Epithelial cell of esophagus (primary cell): ENCODE measurements around the gene DGKH.

Source experiments
- DNase-seq: peaks from one replicate; pipeline ENCODE4 v3.0.0; 2010; ENCODE audit warnings: low read depth
- H3K4me3 ChIP-seq: 2 replicates; pipeline ENCODE4 v1.5.1; 2011; ENCODE audit warnings: mild to moderate bottlenecking, low read length, control low read depth
- TF ChIP-seq, protein P1 (sequence below): IDR thresholded peaks from 2 replicates; pipeline ENCODE4 v1.5.1; 2011; ENCODE audit warnings: low read depth, mild to moderate bottlenecking, low read length, control low read depth, inconsistent platforms; ENCODE audit not compliant: insufficient read depth; ENCODE audit errors: missing control alignments

DGKH gene

DNA sequence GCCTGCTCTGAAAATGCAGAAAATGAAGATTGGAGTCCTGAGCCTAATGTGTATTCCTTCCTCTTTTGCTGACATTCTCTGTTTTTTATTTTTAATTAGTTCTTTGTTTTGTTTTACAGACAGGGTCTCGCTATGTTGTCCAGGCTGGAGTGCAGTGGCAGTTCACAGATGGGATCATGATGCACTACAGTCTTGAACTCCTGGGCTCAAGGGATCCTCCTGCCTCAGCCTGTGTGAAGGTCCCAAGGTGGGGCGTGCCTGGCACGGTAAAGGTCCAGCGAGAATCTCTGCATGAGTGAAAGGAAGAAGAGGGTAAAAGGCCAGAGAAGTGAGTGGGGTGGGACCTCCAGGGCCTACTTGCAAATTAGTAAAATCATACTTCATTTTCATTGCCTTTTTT is 34.3 kb upstream of the DGKH start:
- TF ChIP-seq, protein P1, sequence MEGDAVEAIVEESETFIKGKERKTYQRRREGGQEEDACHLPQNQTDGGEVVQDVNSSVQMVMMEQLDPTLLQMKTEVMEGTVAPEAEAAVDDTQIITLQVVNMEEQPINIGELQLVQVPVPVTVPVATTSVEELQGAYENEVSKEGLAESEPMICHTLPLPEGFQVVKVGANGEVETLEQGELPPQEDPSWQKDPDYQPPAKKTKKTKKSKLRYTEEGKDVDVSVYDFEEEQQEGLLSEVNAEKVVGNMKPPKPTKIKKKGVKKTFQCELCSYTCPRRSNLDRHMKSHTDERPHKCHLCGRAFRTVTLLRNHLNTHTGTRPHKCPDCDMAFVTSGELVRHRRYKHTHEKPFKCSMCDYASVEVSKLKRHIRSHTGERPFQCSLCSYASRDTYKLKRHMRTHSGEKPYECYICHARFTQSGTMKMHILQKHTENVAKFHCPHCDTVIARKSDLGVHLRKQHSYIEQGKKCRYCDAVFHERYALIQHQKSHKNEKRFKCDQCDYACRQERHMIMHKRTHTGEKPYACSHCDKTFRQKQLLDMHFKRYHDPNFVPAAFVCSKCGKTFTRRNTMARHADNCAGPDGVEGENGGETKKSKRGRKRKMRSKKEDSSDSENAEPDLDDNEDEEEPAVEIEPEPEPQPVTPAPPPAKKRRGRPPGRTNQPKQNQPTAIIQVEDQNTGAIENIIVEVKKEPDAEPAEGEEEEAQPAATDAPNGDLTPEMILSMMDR: no peak
- no peak for DNase-seq
- no peak overlapping the region for H3K4me3 ChIP-seq

DNA sequence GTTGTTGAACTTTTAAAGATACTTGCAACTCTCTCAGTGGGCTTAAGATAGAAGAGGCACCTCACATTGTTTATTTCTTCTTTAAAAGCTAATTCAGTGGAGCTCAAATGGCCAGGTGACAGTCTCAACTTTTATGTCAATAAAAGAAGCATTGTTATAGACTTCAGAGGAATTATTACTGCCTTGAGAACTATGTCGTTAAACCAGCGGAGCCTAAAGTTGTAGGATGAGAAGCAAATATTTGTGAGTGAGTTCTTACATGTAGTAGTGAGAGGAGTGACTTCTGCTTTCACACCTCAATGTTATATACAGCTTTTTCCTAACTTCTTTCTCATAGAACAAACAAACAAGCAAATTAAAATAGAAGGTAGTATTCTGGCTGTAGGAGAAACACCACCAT is 31.2 kb upstream of the DGKH start:
- no peak for DNase-seq
- TF ChIP-seq, protein P1: no peak
- no peak overlapping the region for H3K4me3 ChIP-seq

DNA sequence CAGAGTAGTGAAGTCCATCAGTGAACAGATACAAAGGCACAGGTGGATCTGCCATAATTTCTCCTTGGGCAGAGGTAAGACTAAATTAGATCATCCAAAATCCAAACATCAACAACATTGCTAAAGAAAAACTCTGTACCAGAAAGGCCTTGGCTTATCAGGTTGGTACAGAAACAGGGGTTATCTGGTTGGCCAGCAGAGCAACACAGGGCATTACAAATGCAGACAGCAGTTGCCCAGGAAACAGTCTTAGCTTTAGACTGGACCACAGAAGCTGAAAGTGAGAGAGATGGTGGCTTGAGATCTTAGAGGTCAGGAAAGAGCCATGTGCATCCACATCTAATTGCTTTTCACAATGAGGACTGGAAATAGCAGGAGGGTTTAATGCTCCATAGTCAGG is 26.6 kb upstream of the DGKH start:
- TF ChIP-seq, protein P1: no peak
- no peak overlapping the region for H3K4me3 ChIP-seq
- no peak for DNase-seq

DNA sequence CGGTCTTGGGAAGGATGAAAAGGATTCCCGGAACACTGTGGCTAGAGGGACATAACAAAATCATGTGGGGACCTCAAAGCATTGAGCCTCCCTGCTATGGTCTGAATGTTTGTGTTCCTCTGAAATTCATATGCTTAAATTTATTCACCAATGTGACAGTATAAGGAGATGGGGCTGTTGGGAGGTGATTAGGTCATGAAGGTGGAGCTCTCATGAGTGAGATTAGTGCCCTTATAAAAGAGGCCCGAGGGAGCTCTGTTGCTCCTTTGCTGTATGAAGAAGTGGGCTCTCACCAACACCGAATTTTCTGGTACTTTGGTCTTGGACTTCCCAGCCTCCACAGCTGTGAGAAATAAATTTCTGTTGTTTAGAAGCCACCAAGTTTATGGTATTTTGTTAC is 26.1 kb upstream of the DGKH start:
- no peak for DNase-seq
- H3K4me3 ChIP-seq: no peak overlapping the region
- TF ChIP-seq, protein P1: no peak

DNA sequence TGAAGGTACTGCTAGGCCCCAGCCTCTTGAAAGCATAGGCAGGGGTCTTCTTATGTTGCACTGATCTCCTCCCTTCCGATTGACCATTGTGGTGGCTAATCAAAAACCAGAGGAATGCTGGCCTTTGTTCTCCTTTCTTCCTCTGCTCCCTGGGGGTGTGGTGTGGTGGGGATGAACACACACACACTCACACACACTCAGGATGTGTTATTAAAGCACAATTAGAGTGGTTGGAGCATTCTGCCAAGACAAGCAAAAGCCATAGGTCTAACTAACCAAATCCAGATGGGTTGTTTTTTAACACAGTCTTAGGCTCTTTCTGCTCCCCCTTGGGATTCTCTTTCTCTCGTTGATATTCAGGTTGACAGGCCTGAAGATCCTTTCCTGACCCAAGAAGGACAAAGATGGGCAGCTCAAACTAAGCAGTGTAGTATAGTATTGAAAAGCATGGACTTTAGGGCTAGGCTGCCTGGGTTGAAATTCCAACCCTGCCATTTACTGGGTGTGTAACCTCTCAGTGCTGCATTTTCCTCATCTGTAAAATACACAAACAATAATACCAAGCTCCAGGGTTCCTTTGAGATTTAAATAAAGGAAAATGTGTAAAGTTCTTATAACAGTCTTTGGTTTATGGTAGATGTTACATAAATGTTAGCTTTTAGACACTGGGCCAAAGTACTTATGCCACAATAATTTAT is 25.5 kb upstream of the DGKH start:
- TF ChIP-seq, protein P1: no peak

DNA sequence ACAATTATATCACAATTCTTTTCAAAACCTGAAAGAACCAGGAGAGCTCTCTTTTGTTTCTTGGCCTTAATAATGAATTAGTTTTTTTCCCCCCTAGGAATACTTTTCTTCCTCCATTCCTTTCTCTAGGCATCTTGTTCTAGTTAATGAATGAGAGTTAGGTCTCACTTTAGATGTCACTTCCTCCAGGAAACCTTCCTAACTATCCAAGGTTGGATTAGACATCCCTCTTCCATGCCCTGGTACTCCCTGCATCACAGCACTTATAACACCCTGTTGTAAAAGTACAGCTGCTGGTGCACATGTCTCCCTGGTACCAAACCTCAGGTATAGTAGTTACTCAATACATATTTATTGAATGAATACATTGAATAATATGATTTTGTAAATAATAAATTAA is 21.2 kb upstream of the DGKH start:
- DNase-seq: no peak
- TF ChIP-seq, protein P1: no peak
- H3K4me3 ChIP-seq: no peak overlapping the region

More for the DNA sequence above, 25.5 kb upstream of the DGKH start:
- DNase-seq: no peak
- no peak overlapping the region for H3K4me3 ChIP-seq

DNA sequence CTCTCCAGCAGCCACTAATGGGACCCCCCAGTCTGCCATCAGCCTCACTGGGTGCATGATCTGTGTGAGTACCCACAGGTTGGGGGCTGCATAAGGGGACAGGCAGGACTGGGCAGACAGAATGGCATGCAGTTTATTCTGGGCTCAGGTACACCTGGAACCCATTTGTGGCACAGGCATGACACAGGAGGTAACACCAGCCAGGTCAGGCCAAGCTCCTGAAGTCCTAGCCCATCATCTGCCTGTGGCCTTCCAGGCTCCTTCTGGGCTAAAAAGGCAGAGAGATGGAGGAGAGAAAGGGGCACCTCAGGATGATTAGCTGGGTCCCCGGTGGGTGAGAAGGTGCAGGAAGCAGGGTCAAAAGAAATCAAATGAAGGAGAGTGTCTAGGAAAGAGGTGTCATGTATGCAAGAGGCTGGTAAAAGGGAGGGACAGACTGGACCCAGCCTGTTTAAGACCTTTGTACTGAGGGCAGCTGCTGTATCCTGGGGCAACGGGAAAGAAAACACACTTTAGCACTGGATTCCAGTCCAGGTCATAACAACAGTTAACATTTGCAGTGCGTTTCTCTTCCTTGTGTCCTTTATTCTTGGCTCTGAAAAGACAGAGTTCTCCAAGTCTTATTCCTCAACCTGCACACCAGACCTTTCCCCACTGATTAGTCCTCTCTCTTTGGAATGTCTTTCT is 20.2 kb upstream of the DGKH start:
- H3K4me3 ChIP-seq: no peak overlapping the region
- TF ChIP-seq, protein P1: no peak
- no peak for DNase-seq
